Skeletal muscle satellite cell (primary cell): ENCODE measurements around the gene TLCD3A.
"Not testable (repeated sequence)": the region's sequence is repeated elsewhere in the genome, so short reads cannot be mapped to it uniquely, and the experiment has no call there.

Source experiments
- H3K27me3 ChIP-seq: 2 replicates; pipeline ENCODE4 v1.7.0; 2013; ENCODE audit warnings: low read length; ENCODE audit not compliant: control insufficient read depth, insufficient read depth
- H3K36me3 ChIP-seq: 2 replicates; pipeline ENCODE4 v1.7.0; 2013; ENCODE audit warnings: mild to moderate bottlenecking, control low read depth, low read length; ENCODE audit not compliant: insufficient read depth
- H3K4me1 ChIP-seq: 2 replicates; pipeline ENCODE4 v1.7.0; 2013; ENCODE audit warnings: low read length; ENCODE audit not compliant: control insufficient read depth, insufficient read depth
- H3K4me2 ChIP-seq: 2 replicates; pipeline ENCODE4 v1.7.0; 2013; ENCODE audit warnings: mild to moderate bottlenecking, low read length
- H3K4me3 ChIP-seq: 2 replicates; pipeline ENCODE4 v1.7.0; 2013; ENCODE audit warnings: low read length
- H3K9ac ChIP-seq: 2 replicates; pipeline ENCODE4 v1.7.0; 2013; ENCODE audit warnings: mild to moderate bottlenecking, low read depth, low read length, moderate library complexity
- H3K9me3 ChIP-seq: replicated peaks from 2 replicates; pipeline ENCODE4 v1.7.0; 2013; ENCODE audit warnings: mild to moderate bottlenecking, control low read depth, low read length

TLCD3A gene

GRCh38 chr17:790874-791247, 58.5 kb downstream of the TLCD3A start:
- H3K36me3 ChIP-seq, result peaks cover 43% of the 10 kb centered on the region
- not testable (repeated sequence) for H3K4me3 ChIP-seq, H3K9me3 ChIP-seq, H3K4me1 ChIP-seq, H3K27me3 ChIP-seq, H3K4me2 ChIP-seq, H3K9ac ChIP-seq

GRCh38 chr17:791829-792228, 59.4 kb downstream of the TLCD3A start:
- H3K9me3 ChIP-seq, result no peaks in the 10 kb centered on the region
- H3K4me3 ChIP-seq, result no peak overlapping the region
- H3K27me3 ChIP-seq, result no peaks in the 10 kb centered on the region
- H3K4me1 ChIP-seq, result peaks cover 9% of the 10 kb centered on the region
- no peak overlapping the region for H3K9ac ChIP-seq
- H3K36me3 ChIP-seq, result peaks cover 43% of the 10 kb centered on the region
- H3K4me2 ChIP-seq, result no peak overlapping the region

GRCh38 chr17:792277-792676, 59.9 kb downstream of the TLCD3A start:
- H3K9ac ChIP-seq, result no peak overlapping the region
- H3K36me3 ChIP-seq, result peaks cover 43% of the 10 kb centered on the region
- H3K9me3 ChIP-seq, result no peaks in the 10 kb centered on the region
- no peaks in the 10 kb centered on the region for H3K27me3 ChIP-seq
- H3K4me1 ChIP-seq, result peaks cover 9% of the 10 kb centered on the region
- no peak overlapping the region for H3K4me2 ChIP-seq
- no peak overlapping the region for H3K4me3 ChIP-seq
